ENCODE results near the gene CHCHD3.
"Not testable (repeated sequence)": the region's sequence is repeated elsewhere in the genome, so short reads cannot be mapped to it uniquely, and the experiment has no call there.

Gene CHCHD3

GRCh38 chr7:132950725-132951124, 131.2 kb downstream of the CHCHD3 start:
- no peak for TF ChIP-seq ZNF274 (IDR thresholded peaks at IDR 0.05; ENCODE audit: low read depth, low read length)
- no peak overlapping the region for H3K4me3 ChIP-seq (ENCODE audit: low read length)

- no peak for TF ChIP-seq ZNF274 (IDR thresholded peaks at IDR 0.05; ENCODE audit: low read depth, low read length)
- no peak overlapping the region for H3K4me3 ChIP-seq (ENCODE audit: low read length)
These were observed 134.9 kb downstream of the CHCHD3 start for GRCh38 chr7:132947011-132947410.

GRCh38 chr7:132944774-132945173, 137.1 kb downstream of the CHCHD3 start:
- no peak for TF ChIP-seq ZNF274 (IDR thresholded peaks at IDR 0.05; ENCODE audit: low read depth, low read length)
- H3K4me3 ChIP-seq (ENCODE audit: low read length) = no peak overlapping the region

GRCh38 chr7:132943645-132944044, 138.2 kb downstream of the CHCHD3 start:
- H3K4me3 ChIP-seq (ENCODE audit: low read length) = no peak overlapping the region
- no peak for TF ChIP-seq ZNF274 (IDR thresholded peaks at IDR 0.05; ENCODE audit: low read depth, low read length)

GRCh38 chr7:132942701-132943100, 139.2 kb downstream of the CHCHD3 start:
- H3K4me3 ChIP-seq (ENCODE audit: low read length) = no peak overlapping the region
- TF ChIP-seq ZNF274 (IDR thresholded peaks at IDR 0.05; ENCODE audit: low read depth, low read length) = no peak

GRCh38 chr7:132941905-132942304, 140.0 kb downstream of the CHCHD3 start:
- no peak for TF ChIP-seq ZNF274 (IDR thresholded peaks at IDR 0.05; ENCODE audit: low read depth, low read length)
- no peak overlapping the region for H3K4me3 ChIP-seq (ENCODE audit: low read length)

GRCh38 chr7:132941428-132941827, 140.5 kb downstream of the CHCHD3 start:
- no peak for TF ChIP-seq ZNF274 (IDR thresholded peaks at IDR 0.05; ENCODE audit: low read depth, low read length)

GRCh38 chr7:132940084-132940483, 141.8 kb downstream of the CHCHD3 start:
- H3K4me3 ChIP-seq (ENCODE audit: low read length) = no peak overlapping the region
- TF ChIP-seq ZNF274 (IDR thresholded peaks at IDR 0.05; ENCODE audit: low read depth, low read length) = no peak

More at GRCh38 chr7:132941428-132941827, 140.5 kb downstream of the CHCHD3 start:
- H3K4me3 ChIP-seq (ENCODE audit: low read length) = no peak overlapping the region

GRCh38 chr7:132939495-132939894, 142.4 kb downstream of the CHCHD3 start:
- TF ChIP-seq ZNF274 (IDR thresholded peaks at IDR 0.05; ENCODE audit: low read depth, low read length) = no peak
- no peak overlapping the region for H3K4me3 ChIP-seq (ENCODE audit: low read length)

- no peak for TF ChIP-seq ZNF274 (IDR thresholded peaks at IDR 0.05; ENCODE audit: low read depth, low read length)
- H3K4me3 ChIP-seq (ENCODE audit: low read length) = no peak overlapping the region
These were observed 144.6 kb downstream of the CHCHD3 start for GRCh38 chr7:132937286-132937685.

GRCh38 chr7:132935608-132936007, 146.3 kb downstream of the CHCHD3 start:
- H3K4me3 ChIP-seq (ENCODE audit: low read length) = no peak overlapping the region
- no peak for TF ChIP-seq ZNF274 (IDR thresholded peaks at IDR 0.05; ENCODE audit: low read depth, low read length)

GRCh38 chr7:132934017-132934416, 147.9 kb downstream of the CHCHD3 start:
- TF ChIP-seq ZNF274 (IDR thresholded peaks at IDR 0.05; ENCODE audit: low read depth, low read length) = no peak

GRCh38 chr7:132933072-132933458, 148.8 kb downstream of the CHCHD3 start:
- no peak overlapping the region for H3K4me3 ChIP-seq (ENCODE audit: low read length)
- no peak for TF ChIP-seq ZNF274 (IDR thresholded peaks at IDR 0.05; ENCODE audit: low read depth, low read length)

More at GRCh38 chr7:132934017-132934416, 147.9 kb downstream of the CHCHD3 start:
- no peak overlapping the region for H3K4me3 ChIP-seq (ENCODE audit: low read length)

- no peak for TF ChIP-seq ZNF274 (IDR thresholded peaks at IDR 0.05; ENCODE audit: low read depth, low read length)
- no peak overlapping the region for H3K4me3 ChIP-seq (ENCODE audit: low read length)
These were observed 149.4 kb downstream of the CHCHD3 start for GRCh38 chr7:132932296-132933071.

- no peak overlapping the region for H3K4me3 ChIP-seq (ENCODE audit: low read length)
- TF ChIP-seq ZNF274 (IDR thresholded peaks at IDR 0.05; ENCODE audit: low read depth, low read length) = no peak
These were observed 151.0 kb downstream of the CHCHD3 start for GRCh38 chr7:132930881-132931280.

GRCh38 chr7:132929944-132930343, 151.9 kb downstream of the CHCHD3 start:
- H3K4me3 ChIP-seq (ENCODE audit: low read length) = not testable (repeated sequence)

Data from GM08714 (cell line).